Brain microvascular endothelial cell (primary cell): ENCODE data around the gene MOV10L1.
"Not testable (repeated sequence)": the region's sequence is repeated elsewhere in the genome, so short reads cannot be mapped to it uniquely, and the experiment has no call there.

Experiments
- DNase-seq: peaks from one replicate; pipeline ENCODE4 v3.0.0-alpha.2; 2020
- H3K27ac ChIP-seq: fragments of 250-450 bp; sonication (Bioruptor Pico); 2 replicates; pipeline ENCODE4 v1.5.1; 2020; ENCODE audit warnings: mild to moderate bottlenecking, moderate library complexity
- H3K27me3 ChIP-seq: fragments of 250-450 bp; sonication (Bioruptor Pico); replicated peaks from 2 replicates; pipeline ENCODE4 v1.5.1; 2020; ENCODE audit warnings: mild to moderate bottlenecking
- H3K36me3 ChIP-seq: fragments of 250-450 bp; sonication (Bioruptor Pico); replicated peaks from 2 replicates; pipeline ENCODE4 v1.5.1; 2020; ENCODE audit warnings: mild to moderate bottlenecking
- H3K4me3 ChIP-seq: 2 replicates; pipeline ENCODE4 v1.5.1; 2011; ENCODE audit warnings: low read depth, mild to moderate bottlenecking, control low read depth, low read length, moderate library complexity
- CTCF ChIP-seq: IDR thresholded peaks from 2 replicates; pipeline ENCODE4 v1.5.1; 2011; ENCODE audit warnings: low read depth, mild to moderate bottlenecking, moderate library complexity, low read length, control low read depth, inconsistent platforms; ENCODE audit errors: missing control alignments
- in situ Hi-C: cut with HindIII; loops from 2 replicates; pipeline ENCODE4 v1.10.0; 2017; ENCODE audit warnings: low sequenced_read_pairs, low pct_ligation_motif_present

The MOV10L1 gene

GRCh38 chr22:50162391-50162956 is 72.7 kb downstream of the MOV10L1 start:
- no peaks in the 10 kb centered on the region for H3K27me3 ChIP-seq
- DNase-seq: no peak
- H3K4me3 ChIP-seq: no peak overlapping the region
- no peak for TF ChIP-seq CTCF
- no peaks in the 10 kb centered on the region for H3K36me3 ChIP-seq
- H3K27ac ChIP-seq: no peak overlapping the region
- in situ Hi-C loops: no loop called here

GRCh38 chr22:50165436-50166123 is 75.8 kb downstream of the MOV10L1 start:
- no peaks in the 10 kb centered on the region for H3K36me3 ChIP-seq
- H3K27me3 ChIP-seq: no peaks in the 10 kb centered on the region
- DNase-seq: no peak
- in situ Hi-C loops: no loop called here
- no peak for TF ChIP-seq CTCF
- H3K4me3 ChIP-seq: no peak overlapping the region
- no peak overlapping the region for H3K27ac ChIP-seq

- TF ChIP-seq CTCF: no peak
- Histone ChIP-seq H3K36me3 (no peaks in the 10 kb centered on the region), H3K4me3 (no peak overlapping the region), H3K27ac (no peak overlapping the region), H3K27me3 (no peaks in the 10 kb centered on the region)
- DNase-seq: no peak
- in situ Hi-C loops: no loop called here
Observed at GRCh38 chr22:50167689-50168489, 78.1 kb downstream of the MOV10L1 start.

DNA sequence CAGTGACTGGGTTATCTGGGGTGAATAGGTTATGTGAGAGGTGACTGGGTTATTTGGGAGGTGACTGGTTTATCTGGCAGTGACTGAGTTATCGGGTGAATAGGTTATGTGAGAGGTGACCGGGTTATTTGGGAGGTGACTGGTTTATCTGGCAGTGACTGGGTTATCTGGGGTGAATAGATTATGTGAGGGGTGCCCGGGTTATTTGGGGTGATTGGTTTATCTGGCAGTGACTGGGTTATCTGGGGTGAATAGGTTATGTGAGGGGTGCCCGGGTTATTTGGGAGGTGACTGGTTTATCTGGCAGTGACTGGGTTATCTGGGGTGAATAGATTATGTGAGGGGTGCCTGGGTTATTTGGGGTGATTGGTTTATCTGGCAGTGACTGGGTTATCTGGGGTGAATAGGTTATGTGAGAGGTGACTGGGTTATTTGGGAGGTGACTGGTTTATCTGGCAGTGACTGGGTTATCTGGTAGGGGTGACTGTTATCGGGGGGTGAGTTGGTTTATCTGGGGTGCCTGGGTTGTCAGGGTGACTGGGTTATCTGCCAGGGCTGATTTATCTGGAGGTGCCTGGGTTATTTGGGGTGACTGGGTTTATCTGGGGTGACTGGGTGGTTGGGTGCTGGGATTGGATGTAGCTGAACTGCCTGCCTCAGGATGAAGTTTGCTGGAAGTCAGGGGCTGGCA is 78.8 kb downstream of the MOV10L1 start:
- H3K4me3 ChIP-seq, in situ Hi-C loops, H3K27ac ChIP-seq, DNase-seq, H3K27me3 ChIP-seq, H3K36me3 ChIP-seq: not testable (repeated sequence)

- in situ Hi-C loops: no loop called here
- H3K27ac ChIP-seq: no peak overlapping the region
- H3K4me3 ChIP-seq: peak overlapping the region; percentile 39
- no peaks in the 10 kb centered on the region for H3K27me3 ChIP-seq
- no peak for DNase-seq
- TF ChIP-seq CTCF: no peak
- H3K36me3 ChIP-seq: no peaks in the 10 kb centered on the region
Observed at GRCh38 chr22:50169181-50169759, 79.5 kb downstream of the MOV10L1 start.

GRCh38 chr22:50169774-50170341 is 80.1 kb downstream of the MOV10L1 start:
- DNase-seq: no peak
- no peak overlapping the region for H3K27ac ChIP-seq
- no peaks in the 10 kb centered on the region for H3K36me3 ChIP-seq
- TF ChIP-seq CTCF: no peak
- H3K4me3 ChIP-seq: peak overlapping the region; percentile 39
- no peaks in the 10 kb centered on the region for H3K27me3 ChIP-seq
- in situ Hi-C loops: no loop called here
